GM19467 (cell line): ENCODE data around the gene FAM219B.
A peak's percentile ranks its signal among the peaks of the same experiment; 100 is the strongest.
"Not testable (repeated sequence)": the region's sequence is repeated elsewhere in the genome, so short reads cannot be mapped to it uniquely, and the experiment has no call there.

ENCODE experiments used
- ATAC-seq: cut with Tn5 transposase; IDR thresholded peaks from one replicate; pipeline ENCODE4 v1.9.1; 2021; ENCODE audit warnings: mild to moderate bottlenecking, moderate library complexity; ENCODE audit not compliant: unreplicated experiment

FAM219B gene

DNA sequence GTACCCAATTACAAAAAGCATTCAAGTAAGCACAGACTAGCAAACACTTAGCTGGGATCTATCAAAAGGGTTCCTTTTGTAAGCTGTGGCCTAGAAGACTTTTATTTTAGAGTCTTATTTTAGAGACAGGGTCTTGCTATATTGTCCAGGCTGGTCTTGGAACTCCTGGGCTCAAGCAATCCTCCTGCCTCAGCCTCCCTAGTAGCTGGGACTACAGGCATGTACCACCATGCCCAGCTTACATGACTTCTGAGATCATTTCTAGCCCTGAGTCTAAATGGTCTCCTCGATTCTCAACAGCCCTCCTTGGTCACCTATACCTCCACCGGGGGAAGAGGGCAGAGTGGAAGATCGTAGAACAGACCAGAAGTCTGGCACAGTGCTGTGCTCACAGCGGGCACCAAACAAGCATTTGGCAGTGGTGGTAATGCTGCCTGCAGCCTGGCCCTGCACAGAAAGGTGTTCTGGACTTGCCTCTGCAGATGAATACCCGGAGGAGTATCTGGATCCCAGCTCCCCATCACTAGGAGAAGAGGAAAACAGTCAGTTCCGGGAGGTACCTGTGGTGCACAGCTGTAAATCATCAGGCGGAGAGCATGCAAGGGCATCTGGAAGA, 2.4 kb downstream of the FAM219B start:
- ATAC-seq = no peak

DNA sequence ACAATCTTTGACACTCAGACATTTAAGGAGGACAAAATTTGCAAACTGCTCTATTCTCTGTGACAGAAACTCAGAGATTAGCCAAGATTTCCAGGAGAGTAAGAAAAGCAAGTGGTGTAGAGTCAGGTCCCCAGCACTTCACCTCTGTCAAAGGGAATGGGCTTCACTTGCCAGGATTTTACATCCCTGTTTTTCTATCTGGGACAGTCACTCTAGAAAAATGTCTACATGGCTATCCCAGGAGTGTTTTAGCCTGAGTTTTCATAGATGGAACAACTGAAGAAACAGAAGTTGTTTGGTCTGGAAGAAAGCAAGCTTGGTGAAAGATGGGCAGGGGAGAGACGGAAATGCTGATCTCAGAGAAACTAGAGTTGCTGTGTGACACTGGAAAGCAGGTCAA, 3.0 kb downstream of the FAM219B start:
- no peak for ATAC-seq

DNA sequence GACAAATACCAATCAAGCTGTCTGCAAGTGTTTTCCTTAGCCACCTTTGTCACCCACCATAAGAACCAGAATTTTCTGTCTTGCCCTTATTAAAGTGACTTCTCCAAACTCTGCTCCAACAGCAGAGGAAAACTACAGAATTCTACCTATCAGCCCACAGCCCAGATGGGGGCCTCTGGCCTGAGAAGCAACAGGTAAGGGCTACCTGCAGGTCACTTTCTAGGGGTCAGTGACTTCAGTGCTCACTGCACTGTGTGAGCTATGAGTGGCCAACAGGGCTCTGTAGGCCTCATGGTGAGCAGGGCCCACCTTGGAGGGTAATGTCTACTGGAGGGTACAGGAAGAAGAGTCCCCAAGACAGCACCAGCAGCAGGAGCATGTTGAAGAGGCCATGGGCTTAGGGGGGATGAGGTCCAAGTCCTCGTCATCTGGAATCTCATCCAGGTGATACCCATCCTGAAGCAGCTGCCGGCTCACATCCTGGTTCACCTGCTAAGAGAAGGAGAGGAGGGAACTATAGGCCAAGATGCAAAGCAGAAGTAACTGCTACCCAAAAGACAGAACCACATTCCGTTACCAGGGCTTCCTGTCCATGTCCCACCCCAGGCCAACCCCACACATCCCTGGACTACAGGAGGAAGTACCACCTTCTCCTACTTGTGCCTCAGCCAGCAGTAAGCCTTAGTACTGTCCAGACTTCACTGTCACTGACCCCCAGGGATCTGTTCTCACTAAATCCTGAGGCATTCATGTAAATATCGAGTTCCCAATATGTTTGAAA, 4.2 kb downstream of the FAM219B start:
- ATAC-seq = no peak

DNA sequence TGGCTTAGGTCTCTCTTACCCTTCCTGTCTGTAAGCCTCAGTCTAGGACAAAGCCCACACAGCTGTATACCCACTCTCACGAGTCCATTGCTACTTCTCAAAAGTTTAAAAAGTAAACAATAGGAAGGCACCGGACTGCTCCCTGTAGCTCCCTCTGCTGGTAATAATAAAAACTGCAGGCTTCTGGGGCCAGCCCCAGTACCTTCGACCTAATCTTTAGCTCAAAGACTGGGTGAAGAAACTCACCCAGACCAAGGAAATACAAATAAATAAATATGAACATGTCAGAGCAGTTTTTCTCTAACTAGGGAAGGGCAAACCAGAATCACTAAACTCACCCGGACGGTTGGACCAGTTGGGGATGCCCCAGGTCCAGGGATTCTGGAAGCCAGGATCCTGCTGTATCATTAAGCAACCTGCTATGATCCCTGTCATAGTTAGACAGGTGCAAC, 5.0 kb downstream of the FAM219B start:
- no peak for ATAC-seq

DNA sequence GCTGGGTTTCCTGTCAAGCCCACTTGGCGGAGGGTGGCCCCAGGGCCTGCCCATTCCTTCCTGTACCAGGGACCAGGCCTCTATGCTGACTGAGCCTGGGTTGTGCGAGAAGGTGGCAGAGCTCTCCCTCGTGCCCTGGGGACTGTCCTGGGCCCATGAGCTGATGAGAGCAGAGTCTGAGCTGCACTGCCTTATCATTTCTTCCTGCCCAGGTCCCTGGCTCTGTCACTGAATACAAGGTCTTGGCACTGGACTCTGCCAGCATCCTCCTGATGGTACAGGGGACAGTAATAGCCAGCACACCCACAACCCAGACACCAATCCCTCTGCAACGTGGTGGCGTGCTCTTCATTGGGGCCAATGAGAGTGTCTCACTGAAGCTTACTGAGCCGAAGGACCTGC, 9.3 kb downstream of the FAM219B start:
- no peak for ATAC-seq

DNA sequence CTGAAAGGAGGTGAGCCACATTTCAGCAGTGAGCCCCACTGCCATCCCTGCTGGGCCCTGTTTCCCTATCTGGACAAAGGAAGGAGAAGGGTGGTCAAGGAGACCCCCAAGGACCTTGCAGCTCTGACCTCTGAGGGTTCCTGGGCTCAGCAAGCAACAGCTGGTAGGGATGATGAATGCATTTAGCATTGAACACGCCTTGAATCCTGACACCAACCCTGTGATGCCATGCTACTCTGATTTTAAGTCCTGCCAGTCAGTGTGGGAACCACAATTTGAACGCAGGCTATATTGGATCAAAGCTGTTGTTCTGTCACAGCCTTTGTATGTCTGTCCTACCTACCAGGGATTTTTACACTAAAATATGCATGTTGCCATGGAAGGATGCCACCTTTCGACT, 10.3 kb downstream of the FAM219B start:
- no peak for ATAC-seq

DNA sequence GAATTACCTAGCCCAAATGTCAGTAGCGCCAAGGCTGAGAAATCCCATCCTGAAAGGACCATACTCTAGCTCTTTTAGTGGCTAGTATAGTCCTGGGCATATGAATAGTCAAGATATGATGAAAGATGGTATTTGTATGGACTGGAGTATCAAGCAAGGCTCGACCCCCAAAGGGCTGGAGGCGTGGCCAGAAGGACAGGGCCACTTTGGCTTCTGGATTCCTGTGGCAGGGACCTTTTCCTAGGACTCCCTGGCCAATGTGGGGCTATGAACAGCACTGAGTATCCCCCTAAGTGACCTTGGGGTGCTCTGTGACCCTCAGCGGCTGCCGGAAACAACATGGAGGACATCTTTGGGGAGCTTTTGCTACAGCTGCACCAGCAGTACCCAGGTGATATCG, 10.8 kb downstream of the FAM219B start:
- no peak for ATAC-seq

DNA sequence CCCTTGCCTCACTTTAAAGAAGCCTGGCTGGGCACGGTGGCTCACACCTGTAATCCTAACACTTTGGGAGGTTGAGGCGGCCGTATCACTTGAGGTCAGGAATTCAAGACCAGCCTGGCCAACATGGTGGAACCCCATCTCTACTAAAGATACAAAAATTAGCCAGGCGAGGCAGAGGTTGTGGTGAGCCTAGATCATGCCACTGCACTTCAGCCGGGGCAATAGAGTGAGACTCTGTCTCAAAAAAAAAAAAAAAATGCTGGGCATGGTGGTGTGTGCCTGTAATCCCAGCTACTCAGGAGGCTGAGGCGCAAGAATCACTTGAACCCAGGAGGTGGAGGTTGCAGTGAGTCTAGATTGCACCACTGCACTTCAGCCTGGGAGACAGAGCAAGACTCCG, 12.3 kb downstream of the FAM219B start:
- ATAC-seq = not testable (repeated sequence)

DNA sequence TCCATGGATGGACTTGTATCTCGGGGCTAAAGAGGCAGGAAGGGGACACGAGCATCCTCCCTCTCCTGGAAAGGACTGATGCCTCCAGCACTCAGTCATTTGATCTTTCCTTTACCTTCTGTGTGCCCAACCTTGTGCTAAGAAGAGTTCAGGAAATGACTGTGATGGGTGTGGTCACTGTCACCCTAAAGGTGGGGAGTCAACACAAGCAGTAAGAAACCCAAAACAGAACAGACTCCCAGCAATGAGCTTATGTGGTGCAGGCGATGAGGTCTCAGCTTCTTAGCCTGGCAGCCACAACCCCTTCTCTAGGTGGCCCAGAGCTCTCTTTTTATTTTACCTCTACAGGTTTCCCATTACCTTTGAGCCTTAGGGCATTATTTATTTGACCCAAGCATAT, 13.0 kb downstream of the FAM219B start:
- ATAC-seq = no peak

DNA sequence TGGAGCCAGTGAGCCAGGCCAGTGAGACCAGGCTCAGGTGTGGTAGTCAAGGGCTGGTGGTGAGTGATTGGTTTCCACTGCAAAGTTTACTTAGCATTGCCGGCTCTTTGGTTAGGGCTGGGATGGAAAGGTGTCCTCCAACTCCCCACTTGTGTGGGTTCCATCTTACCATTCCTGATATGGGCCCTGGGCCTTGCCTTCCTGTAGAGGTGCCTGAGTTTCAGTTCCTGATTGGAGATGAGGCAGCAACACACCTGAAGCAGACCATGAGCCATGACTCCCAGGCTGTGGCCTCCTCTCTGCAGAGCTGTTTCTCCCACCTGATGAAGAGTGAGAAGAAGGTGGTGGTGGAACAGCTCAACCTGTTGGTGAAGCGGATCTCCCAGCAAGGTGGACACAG, 13.7 kb downstream of the FAM219B start:
- ATAC-seq = no peak

DNA sequence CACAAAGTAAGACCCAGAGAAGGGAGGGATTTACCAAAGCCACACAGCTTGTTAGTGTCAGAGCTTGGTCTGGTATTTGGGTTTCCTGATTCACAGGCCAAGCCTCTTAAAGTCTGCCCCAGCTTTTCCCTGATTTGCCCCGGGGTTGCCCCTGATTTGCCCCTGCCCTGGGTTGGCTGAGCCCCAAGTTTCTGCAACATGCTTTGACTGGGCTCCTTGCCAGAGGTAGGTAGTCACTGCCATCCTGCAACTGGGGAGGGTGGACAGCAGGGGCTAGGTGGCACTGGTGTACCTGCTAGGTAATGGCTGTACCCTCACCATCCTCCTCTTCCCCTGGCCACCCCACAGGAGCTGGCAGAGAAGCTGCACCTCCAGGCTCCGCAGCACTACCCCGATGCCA, 14.3 kb downstream of the FAM219B start:
- ATAC-seq = no peak

DNA sequence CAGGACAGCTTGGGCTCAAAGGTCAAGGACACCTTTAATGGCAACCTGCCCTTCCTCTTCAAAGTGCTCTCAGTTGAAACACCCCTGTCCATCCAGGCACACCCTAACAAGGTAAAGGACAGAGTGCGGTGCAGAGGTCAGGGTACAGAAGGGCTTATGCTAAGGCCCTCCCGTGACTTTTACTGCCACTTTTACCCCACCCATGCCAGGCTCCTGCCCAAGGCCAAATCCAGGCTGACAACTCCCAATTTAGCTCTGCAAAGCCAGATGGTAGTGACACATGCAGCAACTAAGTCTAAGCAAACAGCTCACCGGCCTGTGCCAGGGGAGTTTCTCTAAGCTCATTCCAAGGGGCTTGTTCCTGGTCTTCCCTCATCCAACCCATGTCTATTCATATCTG, 15.2 kb downstream of the FAM219B start:
- ATAC-seq = no peak

DNA sequence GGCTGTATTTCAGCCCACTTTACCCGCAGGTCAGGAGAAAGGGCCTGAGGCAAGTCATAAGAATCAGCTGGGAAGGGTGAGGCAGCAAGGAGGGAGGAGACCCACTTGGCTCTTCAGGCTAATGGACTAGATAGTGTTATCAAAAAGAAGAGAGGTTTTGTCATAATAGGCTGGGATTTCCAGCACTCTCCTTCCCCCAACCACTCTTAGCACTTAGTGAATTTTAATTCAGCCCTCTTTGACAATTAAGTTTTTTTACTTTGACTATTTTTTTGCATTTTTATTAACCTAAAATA, 16.0 kb downstream of the FAM219B start:
- no peak for ATAC-seq

DNA sequence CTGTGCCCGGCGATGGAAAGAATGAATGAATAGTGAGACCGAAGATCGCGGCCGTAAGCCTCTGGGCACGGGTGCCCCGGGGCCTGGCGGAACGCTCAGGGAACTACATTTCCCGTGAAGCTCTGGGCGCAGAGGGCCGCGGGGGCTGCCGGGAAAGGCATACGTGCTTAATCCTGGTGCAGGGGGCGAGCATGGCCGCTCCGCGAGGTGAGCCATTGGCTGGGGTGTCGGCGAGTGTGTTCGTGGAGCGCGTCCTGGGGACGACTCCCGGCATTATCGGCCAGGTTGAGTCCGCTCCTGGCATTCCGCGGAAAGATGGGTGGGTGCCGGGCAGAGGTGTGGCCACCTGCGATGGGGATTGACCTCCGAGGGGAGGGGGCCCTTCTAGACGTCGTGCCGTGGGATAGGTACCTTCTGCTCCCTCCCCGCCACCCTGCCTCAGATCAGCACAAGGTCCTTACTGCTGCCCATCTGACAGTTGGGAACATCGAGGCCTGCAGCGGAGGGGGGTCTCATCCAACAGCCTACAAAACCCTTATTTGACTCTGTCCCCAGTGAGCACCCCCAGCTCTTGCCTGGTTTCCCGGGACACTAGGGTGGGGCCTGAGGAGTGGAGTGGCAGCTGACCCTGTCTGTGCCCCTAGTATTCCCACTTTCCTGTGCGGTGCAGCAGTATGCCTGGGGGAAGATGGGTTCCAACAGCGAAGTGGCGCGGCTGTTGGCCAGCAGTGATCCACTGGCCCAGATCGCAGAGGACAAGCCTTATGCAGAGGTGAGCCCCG, 16.6 kb downstream of the FAM219B start, which contains the start of gene MPI:
TSS of gene MPI (plus strand) at position 160 of the 782 bp plus-strand sequence. CDS start at position 192, 32 bp downstream.
- peak; percentile 87 for ATAC-seq

DNA sequence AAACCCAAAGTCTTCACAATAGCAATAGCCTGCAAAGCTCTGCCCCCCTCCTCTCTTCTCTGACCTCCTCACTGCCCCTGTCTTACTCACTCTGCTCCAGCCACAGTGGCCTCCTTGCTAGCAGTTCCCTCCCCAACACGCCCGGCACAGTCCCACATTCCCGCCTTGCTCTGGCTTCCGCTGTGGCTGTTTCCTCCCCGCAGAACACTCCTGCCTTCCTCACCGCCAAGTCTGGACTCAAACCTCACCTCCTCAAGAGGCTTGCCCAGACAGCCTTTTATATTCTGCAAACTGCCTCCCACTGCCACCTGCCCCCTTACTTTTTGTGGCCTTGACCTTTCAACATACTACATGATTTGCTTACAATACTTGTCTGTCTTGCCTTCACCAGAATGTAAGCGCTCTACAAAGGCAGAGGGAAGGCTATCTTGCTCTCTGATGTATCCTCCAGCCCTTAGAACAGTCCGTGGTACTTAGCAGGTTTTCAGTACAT, 17.2 kb downstream of the FAM219B start:
- no peak for ATAC-seq

DNA sequence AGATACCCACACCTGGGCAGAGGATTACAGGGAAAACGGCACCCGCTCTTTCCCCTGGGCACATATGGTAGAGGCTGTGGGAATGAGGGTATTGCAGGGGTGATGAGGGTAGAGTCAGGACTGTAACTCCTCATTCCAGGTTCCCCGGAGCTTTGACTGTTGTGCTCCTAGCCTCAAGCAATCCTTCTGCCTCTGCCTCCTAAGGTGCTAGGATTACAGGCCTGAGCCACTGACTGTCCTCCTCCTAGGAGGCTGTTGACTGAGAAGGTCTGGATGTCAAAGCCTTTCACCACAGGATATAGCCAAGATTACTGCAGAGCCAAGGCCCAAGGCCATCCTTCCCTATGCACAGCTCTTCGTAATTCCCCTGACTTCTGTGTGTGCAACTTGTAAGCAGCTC, 17.9 kb downstream of the FAM219B start:
- no peak for ATAC-seq

DNA sequence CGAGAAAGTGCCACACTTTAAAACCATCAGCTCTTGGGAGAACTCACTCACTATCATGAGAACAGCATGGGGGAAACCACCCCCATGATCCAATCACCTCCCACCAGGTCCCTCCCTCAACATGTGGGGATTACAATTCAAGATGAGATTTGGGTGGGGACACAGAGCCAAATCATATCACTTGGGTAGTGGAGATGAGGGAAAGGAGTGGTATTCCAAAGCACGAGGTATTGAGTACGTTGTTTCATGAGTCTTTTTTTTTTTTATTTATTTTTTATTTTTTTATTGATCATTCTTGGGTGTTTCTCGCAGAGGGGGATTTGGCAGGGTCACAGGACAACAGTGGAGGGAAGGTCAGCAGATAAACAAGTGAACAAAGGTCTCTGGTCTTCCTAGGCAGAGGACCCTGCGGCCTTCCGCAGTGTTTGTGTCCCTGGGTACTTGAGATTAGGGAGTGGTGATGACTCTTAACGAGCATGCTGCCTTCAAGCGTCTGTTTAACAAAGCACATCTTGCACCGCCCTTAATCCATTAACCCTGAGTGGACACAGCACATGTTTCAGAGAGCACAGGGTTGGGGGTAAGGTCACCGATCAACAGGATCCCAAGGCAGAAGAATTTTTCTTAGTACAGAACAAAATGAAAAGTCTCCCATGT, 19.0 kb downstream of the FAM219B start:
- ATAC-seq = not testable (repeated sequence)

DNA sequence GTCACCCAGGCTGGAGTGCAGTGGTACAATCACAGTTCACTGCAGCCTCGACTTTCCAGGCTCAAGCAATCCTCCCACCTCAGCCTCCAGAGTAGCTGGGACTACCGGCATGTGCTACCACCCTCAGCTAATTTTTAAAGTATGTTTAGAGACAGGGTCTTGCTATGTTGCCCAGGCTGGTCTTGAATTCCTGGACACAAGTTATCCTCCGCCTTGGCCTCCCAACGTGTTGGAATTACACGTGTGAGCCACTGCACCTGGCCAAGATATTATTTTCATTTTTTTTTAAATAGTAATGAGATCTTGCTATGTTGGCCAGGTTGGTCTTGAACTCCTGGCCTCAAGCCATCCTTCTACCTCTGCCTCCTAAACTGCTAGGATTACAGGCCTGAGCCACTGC, 21.2 kb downstream of the FAM219B start:
- no peak for ATAC-seq

DNA sequence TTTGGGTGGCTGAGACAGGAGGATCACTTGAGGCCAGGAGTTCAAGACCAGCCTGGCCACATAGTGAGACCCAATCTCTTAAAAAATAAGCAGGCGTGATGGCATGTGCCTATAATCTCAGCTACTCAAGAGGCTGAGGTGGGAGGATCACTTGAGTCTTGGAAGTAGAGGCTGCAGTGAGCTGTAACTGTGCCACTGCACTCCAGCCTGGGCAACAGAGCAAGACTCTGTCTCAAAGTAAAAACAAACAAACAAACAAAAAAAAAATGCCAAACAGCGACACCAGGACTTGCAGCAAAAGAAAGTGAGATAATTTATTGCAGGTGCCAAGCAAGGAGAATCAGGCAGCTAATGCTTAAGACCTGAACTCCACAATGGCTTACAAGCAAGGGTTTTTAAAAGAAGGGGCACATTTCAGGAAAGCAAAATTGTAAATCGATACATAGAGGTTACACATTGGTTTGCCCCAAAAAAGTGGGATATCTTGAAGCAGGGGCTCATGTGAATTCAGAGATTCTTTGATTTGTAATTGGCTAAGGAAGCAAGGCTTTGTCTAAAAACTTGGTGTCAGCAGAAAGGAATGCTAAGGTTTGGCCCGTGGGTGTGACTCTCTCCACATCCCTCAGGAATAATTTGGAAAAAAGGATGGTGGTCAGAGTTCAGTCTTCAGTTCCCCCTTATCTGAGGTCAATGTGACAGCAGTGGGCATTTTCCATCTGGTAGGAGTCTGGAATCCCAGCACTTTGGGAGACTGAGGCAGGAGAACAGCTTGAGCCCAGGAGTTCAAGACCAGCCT, 22.0 kb downstream of the FAM219B start:
- ATAC-seq = no peak

DNA sequence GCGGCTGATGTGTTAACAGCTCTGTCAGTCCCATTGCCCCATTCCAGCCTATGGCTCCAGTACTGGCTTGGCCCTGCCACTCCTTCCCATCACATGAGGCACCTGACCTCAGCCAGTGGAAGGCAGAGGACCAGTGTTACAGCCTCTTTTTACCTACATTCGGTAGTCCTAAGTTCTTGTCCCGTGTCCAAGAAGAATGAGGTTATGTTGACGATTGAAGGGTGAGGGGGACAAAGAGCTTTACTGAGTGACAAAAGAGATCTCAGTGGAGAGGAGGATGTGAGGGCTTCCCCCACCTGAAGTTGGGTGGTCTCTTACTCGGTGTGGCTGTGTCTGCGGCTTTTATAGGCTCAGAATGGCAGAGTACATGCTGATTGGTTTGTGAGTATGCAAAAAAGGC, 24.1 kb downstream of the FAM219B start:
- no peak for ATAC-seq
